Measurements from ENCODE around the gene VGLL2.

GRCh38 chr6:117307655-117308054, 42.3 kb downstream of the VGLL2 start:
- TF ChIP-seq CTCF (conservative IDR thresholded peaks at IDR 0.05 in 1 of 2, IDR thresholded peaks at IDR 0.05 in 1 of 2; ENCODE audit: low read depth in 1 of 2, low read length in 2 of 2) (no peak), EZH2 (IDR thresholded peaks at IDR 0.05; ENCODE audit: low read length, missing control alignments) (no peak)
